Medulla oblongata (tissue), 1 donor: Measurements from ENCODE around the gene ZNF813.

Source experiments
- DNase-seq: peaks from one replicate; pipeline ENCODE4 v3.0.0-alpha.2; 2015; ENCODE audit errors: extremely low spot score

The ZNF813 gene

DNA sequence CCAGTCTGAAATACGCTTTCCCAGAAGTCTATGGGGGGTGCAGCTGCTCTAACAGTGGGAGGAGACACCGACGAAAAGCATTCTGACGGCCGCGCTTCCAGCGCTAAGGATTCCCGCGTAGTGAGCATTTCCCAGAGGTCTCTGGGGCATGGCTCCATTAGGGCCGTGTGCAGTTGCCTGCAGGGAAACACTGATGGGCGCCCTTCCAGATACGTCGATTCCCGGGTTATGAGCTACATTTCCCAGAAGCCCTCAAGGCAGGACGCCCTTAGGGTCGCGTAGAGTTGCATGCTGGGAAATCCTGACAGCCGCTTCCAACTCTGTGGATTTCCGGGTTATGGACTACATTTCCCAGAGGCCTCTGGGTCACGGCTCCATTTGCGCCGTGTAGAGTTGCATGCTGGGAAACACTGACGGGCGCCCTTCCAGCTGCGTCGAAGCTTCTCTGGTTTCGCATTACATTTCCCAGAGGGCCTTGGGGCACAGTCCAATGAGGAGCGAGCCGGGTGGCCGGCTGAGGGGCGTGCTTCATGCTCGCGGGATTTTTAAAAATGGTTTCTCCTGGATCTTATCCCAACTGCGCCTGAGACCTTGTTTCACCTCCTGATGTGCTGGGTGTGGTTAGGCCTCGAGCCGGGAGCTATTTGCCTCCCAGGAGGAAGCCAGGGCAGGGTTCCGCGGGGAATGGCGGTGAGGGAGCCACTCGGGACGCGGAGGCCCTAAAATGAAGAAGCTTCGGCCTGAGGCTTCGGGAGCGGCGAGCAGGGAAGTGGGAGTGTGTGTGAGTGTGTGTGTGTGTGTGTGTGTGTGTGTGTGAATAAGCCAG lies 53.2 kb downstream of the ZNF813 start:
- DNase-seq = peak; percentile 99

DNA sequence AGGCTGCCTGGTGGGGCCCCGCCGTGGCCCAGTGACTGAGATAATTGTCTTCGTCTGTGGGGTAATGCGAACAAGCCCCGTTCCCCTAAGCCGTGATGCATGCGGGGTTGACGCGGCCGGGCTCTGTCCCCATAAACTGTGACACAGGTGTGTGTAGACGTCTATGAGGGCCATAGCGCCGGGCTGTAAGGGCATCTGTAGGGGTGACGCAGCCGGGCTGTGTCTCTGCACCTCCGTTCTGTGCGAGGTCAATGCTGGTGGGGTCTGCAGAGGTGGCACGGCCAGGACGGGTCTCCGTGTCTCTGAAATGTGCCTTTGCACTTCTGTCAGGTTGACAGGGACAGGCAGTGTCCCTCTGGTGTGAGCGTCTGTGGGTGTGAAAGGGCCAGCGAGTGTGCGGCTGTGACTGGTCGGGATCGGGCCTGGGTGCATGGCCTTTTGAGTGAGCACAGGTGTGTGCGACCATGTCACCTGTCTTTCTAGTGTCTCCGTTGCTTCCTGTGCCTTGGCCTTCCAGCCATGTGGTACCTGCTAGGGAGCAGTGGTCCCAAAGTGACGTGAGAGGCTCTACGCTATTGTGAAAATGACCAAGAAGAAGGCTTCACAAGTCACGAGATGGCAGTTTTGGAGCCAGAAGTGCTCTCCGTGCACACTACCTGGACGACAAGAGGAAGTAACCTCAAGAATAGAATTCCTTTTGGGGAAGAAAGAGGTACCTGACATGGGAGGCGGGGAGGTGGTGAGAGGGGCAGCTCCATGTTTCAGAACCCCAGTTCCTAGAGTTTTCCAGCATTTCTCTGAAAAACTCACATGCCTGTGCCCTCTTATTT lies 54.1 kb downstream of the ZNF813 start:
- no peak for DNase-seq

DNA sequence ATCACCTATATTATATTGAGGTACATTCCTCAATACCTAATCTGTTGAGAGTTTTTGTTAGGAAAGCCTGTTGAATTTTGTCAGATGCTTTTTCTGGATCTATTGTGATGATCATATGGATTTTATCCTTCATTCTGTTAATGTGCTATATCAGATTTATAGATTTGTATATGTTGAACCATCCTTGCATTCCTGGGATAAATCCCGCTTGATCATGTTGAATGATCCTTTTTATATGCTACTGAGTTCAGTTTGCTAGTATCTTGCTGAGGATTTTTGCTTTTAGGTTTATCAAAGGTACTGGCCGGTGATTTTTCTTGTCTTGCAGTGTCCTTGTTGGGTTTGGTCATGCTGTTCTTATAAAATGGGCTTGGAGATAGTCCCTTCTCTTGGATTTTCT lies 58.4 kb downstream of the ZNF813 start:
- no peak for DNase-seq

DNA sequence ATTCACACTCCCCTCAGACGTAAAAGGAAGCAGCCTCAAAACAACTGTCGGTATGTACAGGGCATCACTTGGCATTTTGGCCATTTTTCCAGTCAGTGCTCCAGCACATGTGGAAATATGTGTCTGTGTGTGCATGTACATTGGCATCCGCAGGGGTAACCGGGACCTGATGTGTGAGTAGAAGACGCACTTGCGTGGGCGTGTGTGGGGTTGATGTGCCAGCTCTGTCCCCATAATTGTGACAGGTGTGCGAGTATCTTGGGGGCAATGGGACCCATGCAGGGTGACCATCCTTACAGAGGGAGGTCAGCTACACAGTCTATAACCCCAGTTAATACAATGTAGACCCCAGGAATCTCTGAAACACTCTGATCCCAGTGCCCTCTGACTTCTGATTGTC lies 63.1 kb downstream of the ZNF813 start:
- DNase-seq = no peak

DNA sequence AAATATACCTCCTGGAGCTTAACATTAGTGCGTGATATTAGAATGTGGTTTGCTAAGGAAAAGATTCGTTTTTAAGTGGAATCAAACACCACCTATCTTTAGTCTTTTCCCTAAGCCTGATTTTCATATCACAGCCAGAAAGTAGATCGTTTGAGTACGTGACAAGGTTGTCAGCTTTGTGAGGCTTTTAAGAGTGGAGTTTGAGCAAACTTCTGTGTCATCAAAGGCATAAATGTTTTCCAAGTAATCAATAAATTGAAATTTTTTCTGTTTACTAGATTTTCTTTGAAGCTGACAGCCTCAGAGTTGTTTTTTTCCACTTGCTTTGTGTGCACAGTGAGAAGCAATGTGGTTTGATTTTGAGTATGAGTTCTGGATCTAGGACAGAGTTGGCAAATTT lies 63.9 kb downstream of the ZNF813 start:
- no peak for DNase-seq

DNA sequence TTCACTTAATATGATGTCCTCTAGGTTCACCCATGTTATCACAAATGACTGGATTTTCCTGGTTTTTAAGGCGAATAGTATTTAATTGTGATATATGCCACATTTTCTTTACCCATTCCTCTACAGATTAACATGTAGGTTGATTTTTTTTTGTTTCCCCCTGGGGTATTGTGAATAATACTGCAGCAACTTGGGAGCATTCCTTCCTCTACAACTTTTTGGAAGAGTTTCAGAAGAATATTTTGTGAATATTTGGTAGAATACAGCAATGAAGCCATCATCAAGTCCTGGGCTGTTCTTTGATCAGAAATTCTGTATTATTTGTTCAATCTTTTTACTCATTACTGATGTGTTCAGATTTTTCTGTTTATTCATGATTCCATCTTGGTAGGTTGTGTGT lies 64.8 kb downstream of the ZNF813 start:
- no peak for DNase-seq

DNA sequence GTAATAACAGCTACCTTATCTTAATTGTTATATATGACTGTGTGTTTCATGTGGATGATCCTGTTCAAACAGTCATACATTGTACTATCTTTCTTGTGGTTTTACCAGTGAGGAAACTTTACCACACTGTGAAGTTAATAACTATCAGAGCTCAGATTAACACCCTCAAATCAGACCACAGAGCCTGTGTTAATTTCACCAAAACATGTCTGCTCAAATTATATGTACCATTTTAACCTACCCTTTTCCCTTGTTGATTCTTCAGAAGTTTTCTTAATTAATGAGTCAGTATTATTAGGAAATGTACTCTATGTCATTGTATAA lies 68.7 kb downstream of the ZNF813 start:
- DNase-seq = no peak

DNA sequence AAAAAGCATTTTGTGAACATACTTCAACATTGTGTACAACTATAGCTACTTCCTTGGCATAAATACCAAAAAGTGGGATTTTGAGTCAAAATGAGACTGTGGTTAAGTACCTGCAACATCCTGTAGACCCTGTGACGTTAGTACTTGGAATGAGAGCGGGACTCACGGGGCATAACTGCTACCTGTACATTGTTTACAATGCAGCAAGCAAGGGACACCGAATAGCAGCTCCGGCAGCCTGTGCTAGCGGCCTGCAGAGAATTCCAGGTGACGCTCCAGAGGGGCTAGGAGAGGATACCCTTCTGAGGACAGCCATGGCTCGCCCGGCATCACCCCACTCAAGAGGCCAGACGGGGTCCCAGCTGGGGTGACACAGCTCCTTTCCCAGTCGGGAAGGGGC lies 69.6 kb downstream of the ZNF813 start:
- DNase-seq = no peak

DNA sequence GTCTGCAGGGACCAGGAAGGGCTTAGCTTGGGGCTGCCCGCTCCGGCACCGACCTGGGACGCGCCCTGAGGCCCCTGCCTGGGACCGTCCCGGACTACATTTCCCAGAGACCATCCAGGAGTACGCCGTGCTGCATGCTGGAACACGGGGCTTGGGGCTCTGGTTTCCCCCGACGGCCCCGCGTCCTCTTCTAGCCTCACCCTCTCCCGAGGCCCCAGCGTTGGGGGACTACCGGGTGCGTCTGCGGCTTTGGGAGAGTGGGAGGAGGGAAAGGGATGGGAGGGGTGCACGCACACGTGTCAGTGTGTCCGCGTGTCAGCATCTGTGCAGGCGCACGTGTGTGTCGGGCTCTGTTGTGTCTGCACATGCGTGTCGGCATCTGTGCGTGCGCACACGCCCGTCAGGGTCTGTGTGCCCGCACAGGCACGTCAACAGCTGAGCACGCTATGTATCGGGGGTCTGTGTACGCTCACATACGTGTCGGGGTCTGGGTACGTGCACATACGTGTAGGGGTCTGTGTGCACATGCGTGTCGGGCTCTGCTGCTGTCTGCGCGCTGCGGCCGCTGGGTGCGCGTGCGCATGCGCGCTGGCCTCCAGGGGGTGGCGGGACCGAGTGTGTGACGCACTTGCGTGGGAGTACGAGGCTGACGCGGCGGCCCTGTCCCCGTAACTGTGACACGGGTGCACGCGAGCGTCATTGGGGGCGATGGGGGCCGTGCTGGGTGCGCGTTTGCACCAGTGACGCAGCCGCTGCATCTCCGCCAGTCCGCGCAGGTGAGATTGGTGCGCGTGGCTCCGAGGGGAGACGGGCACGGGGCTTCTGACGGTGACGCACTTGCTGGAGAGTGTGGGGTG lies 70.2 kb downstream of the ZNF813 start, which contains the start of gene ZNF331:
ZNF331 (plus strand) TSS at position 625 of the 857 bp plus-strand sequence. CDS start 31,232 bp downstream, outside the sequence.
- peak; percentile 74 for DNase-seq

DNA sequence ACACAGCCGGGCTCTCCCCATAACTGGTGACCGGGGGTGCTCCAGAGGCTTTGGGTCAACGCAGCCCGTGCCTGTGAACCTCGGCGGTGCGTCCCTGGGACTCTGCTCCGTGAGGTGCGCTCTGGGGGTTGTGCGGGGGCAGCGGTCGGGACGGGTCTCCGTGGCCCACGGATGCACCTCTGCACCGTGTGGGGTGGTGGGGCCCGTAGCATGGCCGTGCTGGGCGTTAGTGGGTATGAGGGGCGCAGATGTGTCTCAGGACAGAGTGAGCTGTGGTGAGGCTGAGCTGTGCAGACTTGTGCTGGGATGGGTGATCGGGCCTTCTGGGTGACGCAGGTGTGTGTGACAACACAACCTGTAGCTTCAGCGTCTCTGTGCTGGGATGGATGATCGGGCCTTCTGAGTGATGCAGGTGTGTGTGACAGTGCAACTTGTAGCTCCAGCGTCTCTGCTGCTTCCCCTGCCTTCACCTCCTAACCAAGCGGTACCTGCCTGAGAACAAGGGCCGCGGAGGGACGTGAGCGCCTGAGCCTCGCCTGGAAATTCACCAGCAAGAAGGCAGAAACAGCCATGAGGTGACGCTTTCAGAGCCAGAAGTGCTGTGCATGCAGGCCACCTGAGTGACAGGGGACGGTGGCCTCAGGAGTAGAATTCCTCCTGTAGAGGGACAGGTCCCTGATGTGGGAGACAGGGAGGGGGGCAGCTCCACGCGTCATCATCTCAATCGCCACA lies 71.0 kb downstream of the ZNF813 start:
- no peak for DNase-seq

DNA sequence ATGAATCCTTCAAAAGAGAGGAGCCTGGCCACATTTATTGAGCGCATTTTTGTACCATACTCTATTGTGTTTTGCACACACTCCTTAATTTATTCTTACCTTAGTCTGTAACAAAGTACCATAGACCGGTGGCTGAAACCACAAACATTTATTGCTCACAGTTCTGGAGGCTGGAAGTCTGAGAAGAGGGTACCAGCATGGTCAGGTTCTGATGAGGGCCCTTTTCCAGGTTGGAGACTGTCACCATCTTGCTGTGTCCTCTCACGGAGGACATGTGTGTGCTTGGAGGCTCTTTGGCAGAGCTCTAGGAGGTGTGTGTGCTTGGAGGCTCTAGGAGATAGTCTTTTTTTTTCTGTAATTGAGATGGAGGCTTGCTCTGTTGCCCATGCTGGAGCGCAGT lies 72.6 kb downstream of the ZNF813 start:
- DNase-seq = no peak

DNA sequence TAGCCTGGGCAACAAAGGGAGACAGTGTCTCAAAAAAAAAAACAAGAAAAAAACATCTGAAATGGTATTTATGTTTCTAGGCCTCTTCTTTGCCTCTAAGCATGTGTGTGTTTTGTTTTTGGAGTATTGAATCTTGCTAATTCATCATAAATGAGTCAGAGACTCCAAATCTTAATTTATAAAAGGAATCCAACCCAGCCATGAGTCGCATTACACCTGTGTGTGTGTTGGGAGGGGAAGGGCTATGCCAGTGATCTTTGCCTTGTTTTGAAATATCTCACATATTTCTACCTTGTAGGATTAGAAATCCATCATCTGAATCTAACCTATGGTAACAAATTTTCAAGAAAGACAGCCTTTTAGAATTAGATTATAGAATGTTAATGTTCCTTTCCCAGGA lies 74.4 kb downstream of the ZNF813 start:
- DNase-seq = no peak

DNA sequence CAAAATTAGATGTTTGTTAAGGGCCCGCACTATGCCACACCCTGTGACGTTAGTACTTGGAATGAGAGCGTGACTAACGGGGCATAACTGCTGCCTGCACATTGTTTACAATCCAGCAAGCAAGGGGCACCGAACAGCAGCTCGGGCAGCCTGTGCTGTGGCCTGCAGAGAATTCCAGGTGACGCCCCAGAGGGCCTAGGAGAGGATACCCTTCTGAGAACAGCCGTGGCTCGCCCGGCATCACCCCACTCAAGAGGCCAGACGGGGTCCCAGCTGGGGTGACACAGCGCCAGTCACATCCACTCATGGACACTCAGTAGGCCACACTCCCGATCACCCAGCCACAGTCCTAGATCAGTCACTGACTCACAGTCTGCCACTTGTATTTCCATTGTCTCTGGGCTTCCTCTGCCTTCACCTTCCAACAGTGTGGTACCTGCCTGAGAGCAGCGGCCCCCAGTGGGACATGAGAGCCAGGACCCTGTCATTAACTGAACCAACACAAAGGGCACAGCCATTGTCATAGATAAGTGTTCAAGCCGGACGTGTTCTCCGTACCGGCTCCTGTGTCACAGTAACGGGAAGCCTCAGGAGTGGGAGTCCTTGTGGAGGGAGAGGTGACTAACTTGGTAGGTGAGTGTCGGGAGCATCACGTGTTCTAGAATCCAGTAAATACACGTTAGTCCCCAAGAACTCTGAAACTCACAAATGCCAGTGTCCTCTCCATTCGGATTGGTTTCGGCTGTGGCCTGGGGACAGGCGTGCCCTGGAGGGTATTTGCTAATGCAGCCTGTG lies 77.9 kb downstream of the ZNF813 start:
- no peak for DNase-seq
